Karpas-422 (cell line): ENCODE results near the gene CARD10. TPM values are rescaled to one million over a fixed set of nuclear protein-coding genes. Genes with fewer than 3 reads are reported as not detected.

Experiments used
- DNase-seq: peaks from one replicate; pipeline ENCODE4 v3.0.0-alpha.2; 2015
- H2AFZ ChIP-seq: fragments of 200-600 bp; sonication (generic); 2 replicates; pipeline ENCODE4 v1.6.1; 2014; ENCODE audit warnings: antibody characterized with exemption, low read length, mixed read lengths
- H3K27ac ChIP-seq: fragments of 200-600 bp; sonication (generic); 2 replicates; pipeline ENCODE4 v1.5.1; 2014; ENCODE audit warnings: mild to moderate bottlenecking, low read length, moderate library complexity
- H3K27me3 ChIP-seq: fragments of 200-600 bp; sonication (generic); 2 replicates; pipeline ENCODE4 v1.6.1; 2014; ENCODE audit warnings: low read length, mixed read lengths
- H3K36me3 ChIP-seq: fragments of 200-600 bp; sonication (generic); 2 replicates; pipeline ENCODE4 v1.6.1; 2014; ENCODE audit warnings: low read length, mixed read lengths; ENCODE audit not compliant: insufficient read depth
- H3K4me1 ChIP-seq: fragments of 200-600 bp; sonication (generic); 2 replicates; pipeline ENCODE4 v1.6.1; 2014; ENCODE audit warnings: mild to moderate bottlenecking, low read length, mixed read lengths
- H3K4me2 ChIP-seq: fragments of 200-600 bp; sonication (generic); 2 replicates; pipeline ENCODE4 v1.6.1; 2014; ENCODE audit warnings: low read length, low read depth, mild to moderate bottlenecking; ENCODE audit not compliant: poor library complexity, severe bottlenecking
- H3K4me3 ChIP-seq: fragments of 200-600 bp; sonication (generic); 2 replicates; pipeline ENCODE4 v1.5.1; 2014; ENCODE audit warnings: mild to moderate bottlenecking, antibody characterized with exemption, low read length, mixed read lengths
- H3K79me2 ChIP-seq: fragments of 200-600 bp; sonication (generic); 2 replicates; pipeline ENCODE4 v1.6.1; 2014; ENCODE audit warnings: mild to moderate bottlenecking, low read length, mixed read lengths
- H3K9ac ChIP-seq: fragments of 200-600 bp; sonication (generic); 2 replicates; pipeline ENCODE4 v1.6.0; 2014; ENCODE audit warnings: low read length
- H3K9me2 ChIP-seq: fragments of 200-600 bp; sonication (generic), shearing (Covaris generic); replicated peaks from 2 replicates; pipeline ENCODE4 v1.6.0; 2014; ENCODE audit warnings: mild to moderate bottlenecking, low read length, moderate library complexity; ENCODE audit not compliant: insufficient read depth
- H3K9me3 ChIP-seq: fragments of 300-700, 200-600 bp; sonication (generic); 2 replicates; pipeline ENCODE4 v1.6.1; 2014; ENCODE audit warnings: low read length, mixed read lengths
- H4K20me1 ChIP-seq: fragments of 200-600 bp; sonication (generic); 2 replicates; pipeline ENCODE4 v1.6.1; 2014; ENCODE audit warnings: mild to moderate bottlenecking, antibody characterized with exemption, low read length, low read depth; ENCODE audit not compliant: insufficient read depth
- total RNA-seq: library from RNA; depleted of rRNA; stranded (reverse); fragments of >200 nt; shearing (Covaris generic); gene quantifications from 2 replicates; pipeline ENCODE4 v1.2.3, GENCODE V29; 2014; ENCODE audit warnings: low replicate concordance

The CARD10 gene
- total RNA-seq, 1 experiment from 2014 or later: not detected

- no peaks in the 10 kb centered on the region for H3K4me1 ChIP-seq
- H3K27me3 ChIP-seq: no peaks in the 10 kb centered on the region
- DNase-seq: peak; percentile 90
- H3K4me3 ChIP-seq: no peak overlapping the region
- no peak overlapping the region for H3K4me2 ChIP-seq
- no peaks in the 10 kb centered on the region for H3K79me2 ChIP-seq
- no peaks in the 10 kb centered on the region for H3K9me3 ChIP-seq
- H3K9ac ChIP-seq: no peak overlapping the region
- no peaks in the 10 kb centered on the region for H3K9me2 ChIP-seq
- H2AFZ ChIP-seq: no peak overlapping the region
- peaks cover 7% of the 10 kb centered on the region; the same call in 1 of the 2 replicates for H4K20me1 ChIP-seq
- H3K36me3 ChIP-seq: no peaks in the 10 kb centered on the region
- H3K27ac ChIP-seq: no peak overlapping the region
Observed at GRCh38 chr22:37457093-37457893, 61.9 kb downstream of the CARD10 start.

- H3K36me3 ChIP-seq: no peaks in the 10 kb centered on the region
- DNase-seq: no peak
- H3K27me3 ChIP-seq: no peaks in the 10 kb centered on the region
- H3K9me3 ChIP-seq: no peaks in the 10 kb centered on the region
- no peak overlapping the region for H3K9ac ChIP-seq
- H3K27ac ChIP-seq: no peak overlapping the region
- H3K9me2 ChIP-seq: no peaks in the 10 kb centered on the region
- no peaks in the 10 kb centered on the region for H3K4me1 ChIP-seq
- no peaks in the 10 kb centered on the region for H3K79me2 ChIP-seq
- no peak overlapping the region for H3K4me3 ChIP-seq
- H2AFZ ChIP-seq: no peak overlapping the region
- peaks cover 3% of the 10 kb centered on the region; the same call in 1 of the 2 replicates for H4K20me1 ChIP-seq
- H3K4me2 ChIP-seq: no peak overlapping the region
Observed at GRCh38 chr22:37456346-37456745, 62.9 kb downstream of the CARD10 start.

GRCh38 chr22:37455896-37456295, 63.3 kb downstream of the CARD10 start:
- DNase-seq: no peak
- H3K9me2 ChIP-seq: no peaks in the 10 kb centered on the region
- no peak overlapping the region for H3K27ac ChIP-seq
- no peak overlapping the region for H3K4me2 ChIP-seq
- H3K27me3 ChIP-seq: no peaks in the 10 kb centered on the region
- H2AFZ ChIP-seq: no peak overlapping the region
- no peak overlapping the region for H3K9ac ChIP-seq
- H3K36me3 ChIP-seq: no peaks in the 10 kb centered on the region
- no peaks in the 10 kb centered on the region for H3K79me2 ChIP-seq
- no peaks in the 10 kb centered on the region for H3K9me3 ChIP-seq
- H3K4me1 ChIP-seq: no peaks in the 10 kb centered on the region
- no peak overlapping the region for H3K4me3 ChIP-seq
- H4K20me1 ChIP-seq: peaks cover 3% of the 10 kb centered on the region; the same call in 1 of the 2 replicates

- Histone ChIP-seq H4K20me1 (peaks cover 3% of the 10 kb centered on the region; the same call in 1 of the 2 replicates), H3K27me3 (no peaks in the 10 kb centered on the region), H3K36me3 (no peaks in the 10 kb centered on the region), H3K4me1 (peaks cover 5% of the 10 kb centered on the region; the same call in 1 of the 2 replicates), H3K79me2 (no peaks in the 10 kb centered on the region), H3K9me2 (no peaks in the 10 kb centered on the region), H3K4me3 (no peak overlapping the region), H3K27ac (no peak overlapping the region), H3K9me3 (no peaks in the 10 kb centered on the region), H3K4me2 (no peak overlapping the region), H3K9ac (no peak overlapping the region), H2AFZ (no peak overlapping the region)
- DNase-seq: no peak
Observed at GRCh38 chr22:37454857-37455686, 64.1 kb downstream of the CARD10 start.

- Histone ChIP-seq H3K36me3 (no peaks in the 10 kb centered on the region), H3K9me3 (no peaks in the 10 kb centered on the region), H3K4me2 (no peak overlapping the region), H3K27ac (no peak overlapping the region), H4K20me1 (peaks cover 3% of the 10 kb centered on the region; the same call in 1 of the 2 replicates), H2AFZ (no peak overlapping the region), H3K27me3 (no peaks in the 10 kb centered on the region), H3K79me2 (no peaks in the 10 kb centered on the region), H3K9me2 (no peaks in the 10 kb centered on the region), H3K4me3 (no peak overlapping the region), H3K9ac (no peak overlapping the region), H3K4me1 (peaks cover 5% of the 10 kb centered on the region; the same call in 1 of the 2 replicates)
- DNase-seq: no peak
Observed at GRCh38 chr22:37453696-37454095, 65.5 kb downstream of the CARD10 start.

GRCh38 chr22:37451218-37451617, 68.0 kb downstream of the CARD10 start:
- no peak overlapping the region for H3K27ac ChIP-seq
- H4K20me1 ChIP-seq: no peaks in the 10 kb centered on the region
- no peaks in the 10 kb centered on the region for H3K9me3 ChIP-seq
- peaks cover 5% of the 10 kb centered on the region; the same call in 1 of the 2 replicates for H3K4me1 ChIP-seq
- H3K9ac ChIP-seq: no peak overlapping the region
- H3K4me2 ChIP-seq: no peak overlapping the region
- H2AFZ ChIP-seq: no peak overlapping the region
- no peaks in the 10 kb centered on the region for H3K9me2 ChIP-seq
- H3K79me2 ChIP-seq: no peaks in the 10 kb centered on the region
- DNase-seq: no peak
- no peaks in the 10 kb centered on the region for H3K36me3 ChIP-seq
- H3K4me3 ChIP-seq: no peak overlapping the region
- H3K27me3 ChIP-seq: no peaks in the 10 kb centered on the region

GRCh38 chr22:37449331-37450001, 69.7 kb downstream of the CARD10 start:
- Histone ChIP-seq H3K9me2 (no peaks in the 10 kb centered on the region), H3K9me3 (no peaks in the 10 kb centered on the region), H3K4me3 (no peak overlapping the region), H3K36me3 (no peaks in the 10 kb centered on the region), H3K27ac (no peak overlapping the region), H3K9ac (no peak overlapping the region), H3K4me1 (peaks cover 5% of the 10 kb centered on the region; the same call in 1 of the 2 replicates), H2AFZ (no peak overlapping the region), H3K79me2 (no peaks in the 10 kb centered on the region), H4K20me1 (no peaks in the 10 kb centered on the region), H3K4me2 (no peak overlapping the region), H3K27me3 (no peaks in the 10 kb centered on the region)
- DNase-seq: no peak
